Stimulated activated CD8-positive, alpha-beta memory T cell treated with anti-CD3 and anti-CD28 coated beads, Interleukin-4, amount 100 ng/mL, for 4 hours (primary cell): ENCODE results near the gene MELTF.

Source experiments
- DNase-seq, 2 donors: peaks; one replicate each; pipeline ENCODE4 v3.0.0-alpha.2; 2020; ENCODE audit warnings: low read depth in 2 of 2, low spot score in 1 of 2

The MELTF gene

GRCh38 chr3:196969134-196969659, 60.4 kb downstream of the MELTF start:
- no peak for DNase-seq

GRCh38 chr3:196968233-196969133, 61.1 kb downstream of the MELTF start, which contains the start of gene PIGZ:
PIGZ (minus strand) TSS chr3:196968833; CDS start chr3:196952031, 16,802 bp downstream.
- DNase-seq = no peak

- DNase-seq = no peak
Measured at GRCh38 chr3:196967412-196968232, 62.0 kb downstream of the MELTF start.

GRCh38 chr3:196966526-196967401, 62.9 kb downstream of the MELTF start:
- no peak for DNase-seq

GRCh38 chr3:196965804-196966173, 63.8 kb downstream of the MELTF start:
- DNase-seq = no peak

- DNase-seq = no peak
Measured at GRCh38 chr3:196965112-196965803, 64.4 kb downstream of the MELTF start.

- DNase-seq = no peak
Measured at GRCh38 chr3:196963631-196963953, 66.0 kb downstream of the MELTF start.

GRCh38 chr3:196962930-196963630, 66.5 kb downstream of the MELTF start:
- no peak for DNase-seq

GRCh38 chr3:196962108-196962929, 67.3 kb downstream of the MELTF start:
- DNase-seq = no peak

- no peak for DNase-seq
Measured at GRCh38 chr3:196954832-196955231, 74.8 kb downstream of the MELTF start.
